OCI-LY1 (cell line): ENCODE data around the gene PNPLA6.

Source experiments
- H2AFZ ChIP-seq: fragments of 200-600 bp; sonication (generic), shearing (Covaris generic); 2 replicates; pipeline ENCODE4 v1.6.0; 2014; ENCODE audit warnings: antibody characterized with exemption, mild to moderate bottlenecking, low read length
- H3F3A ChIP-seq: fragments of 200-600 bp; sonication (generic), shearing (Covaris generic); 2 replicates; pipeline ENCODE4 v1.6.0; 2014; ENCODE audit warnings: mild to moderate bottlenecking, antibody characterized with exemption, low read length, moderate library complexity; ENCODE audit not compliant: insufficient read depth
- H3K27ac ChIP-seq: fragments of 200-600 bp; sonication (generic); 2 replicates; pipeline ENCODE4 v1.5.1; 2014; ENCODE audit warnings: low read length, mixed run types, mild to moderate bottlenecking, low read depth; ENCODE audit not compliant: poor library complexity, severe bottlenecking
- H3K27me3 ChIP-seq: fragments of 200-600 bp; sonication (generic); 2 replicates; pipeline ENCODE4 v1.6.0; 2014; ENCODE audit warnings: antibody characterized with exemption, mild to moderate bottlenecking, low read length, moderate library complexity; ENCODE audit not compliant: insufficient read depth
- H3K36me3 ChIP-seq: fragments of 200-600 bp; sonication (generic); 2 replicates; pipeline ENCODE4 v1.6.1; 2014; ENCODE audit warnings: mild to moderate bottlenecking, antibody characterized with exemption, low read length, moderate library complexity, mixed read lengths; ENCODE audit not compliant: insufficient read depth
- H3K4me1 ChIP-seq: fragments of 200-600 bp; sonication (generic); 2 replicates; pipeline ENCODE4 v1.5.1; 2014; ENCODE audit warnings: mild to moderate bottlenecking, low read length, moderate library complexity; ENCODE audit not compliant: insufficient read depth, severe bottlenecking
- H3K4me2 ChIP-seq: fragments of 200-600 bp; sonication (generic), shearing (Covaris generic); 2 replicates; pipeline ENCODE4 v1.6.1; 2014; ENCODE audit warnings: low read length
- H3K4me3 ChIP-seq: fragments of 200-600 bp; sonication (generic); 2 replicates; pipeline ENCODE4 v1.5.1; 2014; ENCODE audit warnings: low read length, low read depth, mild to moderate bottlenecking, mixed read lengths; ENCODE audit not compliant: poor library complexity, severe bottlenecking
- H3K79me2 ChIP-seq: fragments of 200-600 bp; shearing (Covaris generic); 2 replicates; pipeline ENCODE4 v1.6.1; 2016; ENCODE audit warnings: mixed run types, low read length, mixed read lengths; ENCODE audit not compliant: insufficient read depth
- H3K9ac ChIP-seq: fragments of 200-600 bp; sonication (generic), shearing (Covaris generic); 2 replicates; pipeline ENCODE4 v1.6.1; 2014; ENCODE audit warnings: mild to moderate bottlenecking, low read length, mixed read lengths
- H3K9me2 ChIP-seq: fragments of 200-600 bp; sonication (generic), shearing (Covaris generic); 2 replicates; pipeline ENCODE4 v1.6.1; 2014; ENCODE audit warnings: low read depth, mild to moderate bottlenecking, low read length, mixed read lengths
- H3K9me3 ChIP-seq: fragments of 200-600 bp; shearing (Covaris generic); 2 replicates; pipeline ENCODE4 v1.6.1; 2014; ENCODE audit warnings: low read length, mixed read lengths
- H4K20me1 ChIP-seq: fragments of 200-600 bp; sonication (generic), shearing (Covaris generic); 2 replicates; pipeline ENCODE4 v1.6.0; 2016; ENCODE audit warnings: mild to moderate bottlenecking, low read length; ENCODE audit not compliant: insufficient read depth
- CTCF ChIP-seq: fragments of 200-600 bp; sonication (generic), shearing (Covaris generic); IDR thresholded peaks from 2 replicates; pipeline ENCODE4 v1.5.1; 2017; ENCODE audit warnings: mild to moderate bottlenecking, antibody characterized with exemption, low read length, moderate library complexity, mixed read lengths
- EZH2 ChIP-seq: fragments of 200-600 bp; sonication (generic), shearing (Covaris generic); IDR thresholded peaks from 2 replicates; pipeline ENCODE4 v1.8.0; 2017; ENCODE audit warnings: borderline replicate concordance, mixed run types, mild to moderate bottlenecking, antibody characterized with exemption, low read length, moderate library complexity, mixed read lengths

The PNPLA6 gene

GRCh38 chr19:7502552-7502951 lies 33.0 kb upstream of the PNPLA6 start:
- Histone ChIP-seq H3K4me3 (no peak overlapping the region), H3F3A (no peaks in the 10 kb centered on the region), H2AFZ (no peak overlapping the region), H3K36me3 (no peaks in the 10 kb centered on the region), H4K20me1 (no peaks in the 10 kb centered on the region), H3K4me2 (no peak overlapping the region), H3K4me1 (peaks cover 6% of the 10 kb centered on the region), H3K27me3 (no peaks in the 10 kb centered on the region), H3K9me2 (no peaks in the 10 kb centered on the region), H3K9me3 (no peaks in the 10 kb centered on the region), H3K79me2 (no peaks in the 10 kb centered on the region), H3K27ac (no peak overlapping the region), H3K9ac (no peak overlapping the region)
- no peak for TF ChIP-seq EZH2
- no peak for TF ChIP-seq CTCF

GRCh38 chr19:7504684-7505083 lies 30.8 kb upstream of the PNPLA6 start:
- Histone ChIP-seq H4K20me1 (no peaks in the 10 kb centered on the region), H3K79me2 (no peaks in the 10 kb centered on the region), H3K9ac (no peak overlapping the region), H3K4me1 (peaks cover 6% of the 10 kb centered on the region), H3K27me3 (no peaks in the 10 kb centered on the region), H3K9me2 (no peaks in the 10 kb centered on the region), H2AFZ (no peak overlapping the region), H3F3A (no peaks in the 10 kb centered on the region), H3K36me3 (no peaks in the 10 kb centered on the region), H3K27ac (no peak overlapping the region), H3K4me3 (no peak overlapping the region), H3K4me2 (no peak overlapping the region), H3K9me3 (no peaks in the 10 kb centered on the region)
- TF ChIP-seq EZH2 (no peak), CTCF (no peak)

GRCh38 chr19:7505288-7505681 lies 30.2 kb upstream of the PNPLA6 start:
- H3F3A ChIP-seq: no peaks in the 10 kb centered on the region
- peaks cover 6% of the 10 kb centered on the region for H3K4me1 ChIP-seq
- H2AFZ ChIP-seq: no peak overlapping the region
- TF ChIP-seq CTCF (no peak), EZH2 (no peak)
- H3K9me2 ChIP-seq: no peaks in the 10 kb centered on the region
- H4K20me1 ChIP-seq: no peaks in the 10 kb centered on the region
- no peak overlapping the region for H3K27ac ChIP-seq
- no peaks in the 10 kb centered on the region for H3K27me3 ChIP-seq
- no peak overlapping the region for H3K4me3 ChIP-seq
- no peak overlapping the region for H3K9ac ChIP-seq
- no peaks in the 10 kb centered on the region for H3K79me2 ChIP-seq
- no peaks in the 10 kb centered on the region for H3K9me3 ChIP-seq
- H3K36me3 ChIP-seq: no peaks in the 10 kb centered on the region
- H3K4me2 ChIP-seq: 0 out of 2 replicates have a peak overlapping the region, but pooled peaks have one; percentile 46
